Endometrium (tissue), 2 donors: Measurements from ENCODE around the gene CBX5.
"Not testable (repeated sequence)": the region's sequence is repeated elsewhere in the genome, so short reads cannot be mapped to it uniquely, and the experiment has no call there.

Experiments used
- FAIRE-seq: peaks from 2 replicates; lab custom pipeline; 2012; peaks lifted over from hg19 to GRCh38; lab: Jason Lieb, UNC
- donor health status: control.
- donor health status: control.

Gene CBX5

DNA sequence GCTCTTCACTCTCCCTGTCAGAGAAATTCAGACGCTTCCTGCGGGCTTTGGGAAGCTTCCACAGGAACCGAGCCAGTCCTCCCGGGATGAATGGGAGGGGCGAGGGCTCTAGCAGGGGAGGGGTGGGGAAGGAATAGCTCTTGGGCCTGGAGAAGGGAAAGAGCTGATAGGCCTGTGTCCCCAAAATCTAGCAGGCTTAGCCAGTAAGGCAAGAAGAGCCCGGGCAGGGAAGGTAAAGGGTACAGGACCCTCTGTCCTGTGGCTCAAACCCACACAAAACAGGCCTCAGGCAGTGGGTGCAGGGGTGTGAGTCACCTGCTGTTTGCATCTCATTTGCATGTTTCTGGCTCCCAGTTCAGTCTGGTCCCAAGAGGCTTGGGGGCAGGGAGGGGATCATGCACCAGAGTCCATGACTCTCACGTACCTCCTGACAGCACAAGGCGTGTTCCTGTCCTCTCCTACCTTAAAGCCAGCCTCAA, 82.5 kb downstream of the CBX5 start:
- FAIRE-seq: no peak

DNA sequence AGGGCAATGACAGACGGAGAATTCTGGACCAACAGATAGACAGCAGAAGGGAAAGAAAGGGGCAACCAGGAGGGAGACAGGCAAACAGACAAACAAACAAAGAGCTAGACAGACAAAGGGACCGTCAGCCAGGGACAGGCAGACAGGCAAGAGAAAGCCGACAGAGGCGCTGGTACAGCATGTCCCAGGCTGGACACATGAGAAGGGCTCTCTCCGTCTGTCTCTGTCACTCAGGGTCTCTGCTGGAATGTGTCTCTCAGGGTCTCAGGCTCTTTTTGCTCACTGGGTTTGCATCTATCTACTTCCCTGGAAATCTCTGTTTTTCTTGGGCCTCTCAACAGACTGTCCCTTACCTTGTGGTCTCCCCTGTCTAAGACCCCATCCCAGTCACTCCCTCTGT, 82.9 kb downstream of the CBX5 start:
- FAIRE-seq: no peak

- FAIRE-seq: no peak
These were observed 83.5 kb downstream of the CBX5 start for GRCh38 chr12:54196396-54196795.

DNA sequence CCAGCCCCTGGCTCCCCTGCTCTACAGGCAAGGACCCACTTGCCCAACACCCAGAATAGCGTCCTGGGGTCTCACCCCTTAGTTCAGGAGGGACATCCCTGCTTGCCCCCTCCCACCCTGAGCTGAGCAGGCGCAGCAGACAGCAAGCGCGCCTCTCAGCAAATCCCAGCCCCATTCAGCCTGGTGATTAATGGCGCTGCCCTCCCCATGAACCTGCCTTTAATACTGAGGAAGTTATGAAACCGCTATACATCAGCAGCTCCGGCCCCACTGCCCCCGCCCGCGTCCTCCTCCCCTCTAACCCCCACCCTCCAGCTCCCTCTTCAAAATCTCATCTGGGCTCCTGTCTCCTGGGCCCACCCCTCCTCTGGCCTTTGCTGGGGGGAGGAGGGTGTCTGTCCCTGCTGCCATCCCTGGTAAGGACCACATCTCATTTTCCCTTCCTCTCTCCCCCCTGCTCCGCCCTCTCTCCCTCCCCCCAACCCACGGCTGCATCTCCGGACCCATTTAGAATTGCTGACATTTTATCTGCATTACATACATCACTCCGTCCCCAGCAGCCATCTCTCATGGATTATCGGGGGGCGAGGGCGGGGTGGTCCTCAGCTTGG, 84.1 kb downstream of the CBX5 start:
- no peak for FAIRE-seq

- no peak for FAIRE-seq
These were observed 84.7 kb downstream of the CBX5 start for GRCh38 chr12:54195080-54195736.

DNA sequence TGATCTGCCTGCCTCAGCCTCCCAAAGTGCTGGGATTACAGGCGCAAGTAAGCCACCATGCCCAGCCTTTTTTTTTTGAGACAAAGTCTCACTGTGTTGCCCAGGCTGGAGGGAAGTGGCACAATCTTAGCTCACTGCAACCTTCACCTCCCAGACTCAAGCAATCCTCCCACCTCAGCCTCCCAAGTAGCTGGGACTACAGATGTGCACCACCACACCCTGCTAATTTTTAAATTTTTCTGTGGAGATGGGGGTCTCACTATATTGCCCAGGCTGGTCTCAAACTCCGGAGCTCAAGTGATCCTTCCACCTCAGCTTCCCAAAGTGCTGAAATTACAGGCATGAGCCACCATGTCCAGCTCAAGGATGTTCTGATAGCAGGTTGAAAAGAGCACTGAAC, 85.3 kb downstream of the CBX5 start:
- not testable (repeated sequence) for FAIRE-seq

- no peak for FAIRE-seq
These were observed 86.5 kb downstream of the CBX5 start for GRCh38 chr12:54193434-54193833.

DNA sequence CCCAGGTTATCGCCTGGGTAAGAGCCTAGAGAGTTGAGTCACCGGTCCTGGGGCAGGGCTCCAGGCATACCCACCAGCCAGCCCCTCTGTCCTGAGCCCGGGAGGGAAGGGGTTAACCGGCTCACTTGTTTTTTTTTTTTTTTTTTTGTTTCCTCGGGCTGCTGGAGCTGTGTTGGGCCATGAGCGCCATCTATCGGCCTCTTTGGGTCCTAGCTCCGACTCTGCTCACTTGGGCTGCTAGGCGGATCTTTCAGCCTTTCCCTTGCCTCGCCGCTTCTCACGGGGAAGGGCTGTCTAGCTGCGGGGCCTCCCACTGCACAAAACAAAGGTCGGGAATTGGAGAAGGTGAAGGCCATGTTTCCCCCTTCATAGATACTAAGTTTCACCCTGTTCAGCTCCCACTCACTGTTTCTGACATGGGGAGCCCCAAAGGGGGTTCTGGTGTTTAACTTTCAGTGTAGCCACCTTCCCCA, 88.3 kb downstream of the CBX5 start:
- FAIRE-seq: no peak

GRCh38 chr12:54191126-54191525, 88.8 kb downstream of the CBX5 start:
- no peak for FAIRE-seq

- FAIRE-seq: no peak
These were observed 90.8 kb downstream of the CBX5 start for GRCh38 chr12:54189198-54189539.

DNA sequence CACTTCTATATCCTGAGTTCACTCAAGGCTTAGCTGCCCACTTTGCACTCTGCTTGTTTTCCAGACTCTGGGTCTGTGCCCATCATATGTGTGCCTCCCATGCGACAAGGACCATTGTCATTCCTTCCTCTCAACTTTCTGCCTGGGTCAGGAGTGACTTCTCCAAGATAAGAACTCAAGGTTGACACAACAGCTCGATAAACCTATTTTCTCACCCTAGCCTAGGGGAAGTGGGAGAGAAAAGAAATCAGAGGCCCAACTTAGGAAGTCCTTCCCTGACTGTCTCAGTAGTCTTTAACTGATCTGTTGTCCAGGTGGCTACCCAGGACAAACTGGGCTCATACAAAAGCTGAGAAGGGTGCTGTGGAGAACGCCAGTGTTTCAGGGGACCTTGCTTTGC, 92.8 kb downstream of the CBX5 start:
- no peak for FAIRE-seq

DNA sequence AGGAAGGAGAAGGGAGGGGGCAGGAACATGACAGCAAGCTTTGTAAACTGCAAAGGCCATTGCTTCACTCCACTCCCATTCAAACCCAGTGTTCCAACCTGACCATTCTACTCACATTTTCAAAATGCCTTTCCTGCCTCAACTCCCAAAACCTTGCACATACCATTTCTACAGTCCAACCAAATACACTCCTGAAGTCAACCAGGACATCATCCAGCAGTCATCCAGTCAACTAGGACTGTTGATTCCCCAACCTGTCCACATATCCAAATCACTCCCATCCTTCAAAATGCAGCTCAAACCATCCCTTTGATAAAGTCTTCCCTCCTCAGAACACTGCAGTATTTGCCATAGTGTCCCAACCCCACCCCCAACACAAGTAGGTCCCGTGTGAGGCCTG, 94.0 kb downstream of the CBX5 start:
- FAIRE-seq: no peak

- FAIRE-seq: not testable (repeated sequence)
These were observed 94.6 kb downstream of the CBX5 start for GRCh38 chr12:54185297-54185696.

GRCh38 chr12:54184024-54184805, 95.7 kb downstream of the CBX5 start:
- FAIRE-seq: no peak

GRCh38 chr12:54182981-54183380, 96.9 kb downstream of the CBX5 start:
- no peak for FAIRE-seq

DNA sequence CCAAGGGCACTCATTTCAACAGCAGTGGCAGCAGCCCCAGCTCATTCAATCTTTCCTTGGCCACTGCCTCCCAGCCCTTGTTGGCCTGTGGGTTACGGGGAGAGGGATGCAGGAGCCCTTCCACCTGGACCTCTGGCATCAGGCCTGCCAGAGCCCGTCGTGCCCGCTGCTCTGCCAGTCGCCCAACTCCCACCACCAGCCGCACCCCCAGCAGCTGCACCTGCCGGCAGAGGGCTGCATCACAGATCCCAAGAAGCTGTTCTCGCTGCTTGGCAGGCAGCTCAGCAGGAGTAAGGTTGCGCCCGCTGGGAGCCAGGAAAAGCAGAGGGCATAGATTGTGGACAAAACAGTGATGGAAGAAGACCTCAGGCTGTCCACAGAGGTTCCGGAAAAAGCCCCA, 97.8 kb downstream of the CBX5 start:
- no peak for FAIRE-seq
